Measurements from ENCODE around the gene PTPRK.
"Not testable (repeated sequence)": the region's sequence is repeated elsewhere in the genome, so short reads cannot be mapped to it uniquely, and the experiment has no call there.

Gene PTPRK

DNA sequence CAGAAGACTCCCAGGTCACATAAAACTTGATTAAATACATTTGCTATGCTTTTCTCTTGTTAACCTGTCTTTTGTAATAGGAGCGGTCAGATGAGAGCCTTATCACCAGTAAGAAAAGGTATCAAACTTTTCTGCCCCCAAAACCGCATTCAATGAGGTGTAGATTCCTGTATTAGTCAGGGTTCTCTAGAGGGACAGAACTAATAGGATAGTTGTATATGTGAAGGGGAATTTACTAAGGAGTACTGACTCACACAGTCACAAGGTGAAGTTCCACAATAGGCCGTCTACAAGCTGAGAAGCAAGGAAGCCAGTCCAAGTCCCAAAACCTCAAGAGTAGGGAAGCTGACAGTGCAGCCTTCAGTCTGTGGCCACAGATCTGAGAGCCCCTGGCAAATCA is 32.7 kb downstream of the PTPRK start:
- no peak for DNase-seq

DNA sequence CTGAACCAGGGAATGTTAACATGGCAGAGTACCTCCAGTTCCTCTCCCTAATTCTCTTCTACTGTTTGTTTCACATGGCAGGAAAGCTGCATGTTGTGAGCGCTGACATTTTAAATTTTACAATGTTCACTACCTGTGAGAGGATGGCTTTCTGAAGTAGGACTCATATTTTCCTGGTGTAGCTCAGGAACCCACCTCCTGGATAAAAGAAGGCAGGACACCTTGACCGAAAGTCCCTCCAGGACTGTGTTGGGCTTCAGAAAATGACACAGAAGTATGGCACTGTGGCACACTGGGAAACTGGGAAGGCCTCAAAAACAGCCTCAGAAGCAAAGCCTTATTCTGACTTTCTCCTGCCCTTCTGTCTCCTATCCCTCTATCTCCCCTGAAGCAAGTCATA is 33.3 kb downstream of the PTPRK start:
- no peak for DNase-seq

GRCh38 chr6:128486580-128486979 is 33.8 kb downstream of the PTPRK start:
- not testable (repeated sequence) for DNase-seq

DNA sequence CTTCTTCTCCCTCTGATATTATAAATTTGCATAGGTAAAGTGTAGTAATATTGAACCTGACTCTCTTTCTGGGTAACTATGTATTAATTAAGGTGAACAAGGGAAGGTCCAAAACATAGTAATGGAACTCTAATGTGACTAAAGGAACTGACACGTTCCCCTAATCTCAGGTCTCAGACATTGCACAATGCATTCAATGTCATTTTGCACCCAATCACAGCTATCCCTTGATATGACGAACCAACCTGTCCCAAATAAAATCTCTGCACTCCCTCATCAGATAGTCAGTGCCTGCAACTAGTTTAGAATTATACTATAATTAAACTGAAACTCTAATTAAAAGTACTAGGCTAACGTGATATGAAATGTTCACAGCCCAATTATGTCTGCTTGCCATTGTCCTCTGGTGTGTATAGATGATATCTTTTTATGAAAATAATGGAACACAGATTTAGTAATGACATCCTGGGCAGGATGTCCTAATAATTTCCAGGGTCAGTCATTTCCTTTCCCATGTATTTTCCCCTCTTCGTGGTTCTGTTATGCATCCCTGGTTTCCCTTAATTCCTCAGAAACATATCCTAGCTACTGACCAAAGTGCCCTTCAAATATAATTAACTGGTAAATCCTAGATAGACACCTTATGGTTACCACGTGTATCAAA is 36.8 kb downstream of the PTPRK start:
- no peak for DNase-seq

GRCh38 chr6:128482642-128483041 is 37.8 kb downstream of the PTPRK start:
- DNase-seq, result no peak

- DNase-seq, result no peak
These were observed 40.4 kb downstream of the PTPRK start for GRCh38 chr6:128479991-128480390.

DNA sequence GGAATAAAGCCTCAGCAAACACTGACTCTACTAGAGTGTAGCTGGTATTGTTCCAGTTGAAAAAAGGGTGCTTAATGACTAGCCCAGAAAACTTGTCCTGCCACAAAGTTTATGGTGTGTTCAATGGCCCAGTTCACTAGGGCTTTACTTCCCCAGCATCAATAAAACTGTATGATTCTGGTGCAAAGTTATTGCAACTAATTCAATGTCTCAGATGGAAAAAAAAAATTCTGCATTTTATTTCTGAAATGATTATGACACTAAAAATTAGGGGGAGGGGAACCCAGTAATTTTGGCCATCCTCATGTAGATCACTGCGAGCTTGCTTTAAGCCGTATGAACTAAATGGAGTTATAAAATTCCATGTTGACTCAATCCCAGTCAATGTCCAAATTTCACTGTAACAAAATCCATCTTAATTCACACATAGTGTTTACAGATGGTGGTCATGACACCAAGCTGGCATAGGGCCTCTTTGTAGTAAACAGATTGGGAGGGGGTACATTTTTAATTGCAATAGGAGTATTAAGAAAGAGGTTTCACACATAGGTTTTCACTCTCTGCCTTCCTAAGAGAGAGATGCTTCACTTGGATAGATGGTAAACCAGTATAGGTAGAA is 41.2 kb downstream of the PTPRK start:
- DNase-seq, result no peak

DNA sequence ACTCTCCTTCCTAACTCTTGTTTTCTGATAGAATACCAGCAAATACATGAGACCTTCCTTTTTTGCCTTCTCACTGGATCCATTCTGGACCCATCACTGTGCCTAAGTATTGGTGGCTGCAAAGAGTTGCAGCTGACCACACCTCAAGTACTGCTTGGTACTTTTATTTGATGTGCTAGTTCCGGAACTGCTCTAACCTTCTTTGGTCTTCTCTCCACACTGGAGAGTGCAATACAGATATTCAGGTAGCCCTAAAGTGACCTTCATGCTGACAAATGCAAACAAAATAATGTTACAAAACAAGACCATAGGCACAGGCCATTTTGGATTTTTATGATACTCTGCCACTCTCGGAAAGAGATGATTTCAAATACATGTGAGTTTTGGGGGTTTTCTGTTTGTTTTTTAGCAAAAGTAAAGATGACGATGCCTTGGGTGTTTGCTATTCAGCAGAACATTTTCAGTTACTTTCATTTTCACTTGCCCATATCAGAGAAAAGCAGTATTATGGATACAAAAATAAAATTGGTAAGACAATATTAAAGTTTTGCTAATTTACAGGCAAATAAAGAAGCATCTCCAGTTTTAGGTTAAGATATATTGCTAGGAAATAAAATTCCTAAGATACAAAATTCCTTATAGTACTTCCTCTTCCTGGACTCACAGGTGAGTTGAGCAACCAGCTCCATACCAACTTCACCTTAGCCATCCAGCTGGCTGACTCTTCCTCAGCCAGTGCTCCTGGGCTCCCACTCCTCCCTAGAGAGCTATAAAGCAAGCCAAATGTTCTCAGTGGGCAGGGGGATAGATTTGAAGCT is 42.0 kb downstream of the PTPRK start:
- no peak for DNase-seq

DNA sequence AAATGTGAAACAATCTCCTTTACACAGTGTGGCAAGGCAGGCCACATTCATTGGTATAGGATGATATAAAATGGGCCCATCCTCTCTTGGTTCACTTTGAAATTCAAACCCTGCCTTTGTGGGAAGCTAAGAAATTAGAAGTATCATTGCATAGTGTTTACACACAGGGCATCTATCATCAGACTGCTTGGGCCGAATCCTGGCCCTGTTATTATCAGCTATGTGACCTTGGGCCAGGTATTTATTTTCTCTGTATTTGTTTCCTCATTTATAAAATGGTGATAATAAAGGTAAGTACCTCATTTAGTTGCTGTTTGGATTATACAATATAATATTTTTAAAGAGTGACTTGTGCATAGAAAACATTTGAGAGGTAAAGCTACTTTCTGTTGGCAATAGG is 45.5 kb downstream of the PTPRK start:
- DNase-seq, result no peak

DNA sequence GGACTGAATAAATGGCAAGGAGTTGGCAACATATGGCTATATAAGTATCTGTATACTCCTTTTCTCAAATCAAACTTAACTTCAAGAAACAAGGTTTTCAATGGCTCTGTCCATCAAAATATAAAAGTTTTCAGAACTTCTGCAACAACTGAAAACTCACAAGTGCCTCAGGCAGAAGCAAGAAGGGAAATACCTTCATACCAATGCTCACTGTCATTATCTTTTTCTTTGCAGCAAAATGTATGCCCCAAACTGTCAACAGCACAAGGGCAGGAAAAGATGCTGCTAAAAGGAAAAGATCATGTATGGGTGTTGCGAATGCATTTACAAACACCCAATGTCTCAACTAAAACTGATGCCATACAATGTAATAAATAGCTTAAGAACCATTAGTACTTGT is 45.9 kb downstream of the PTPRK start:
- no peak for DNase-seq

DNA sequence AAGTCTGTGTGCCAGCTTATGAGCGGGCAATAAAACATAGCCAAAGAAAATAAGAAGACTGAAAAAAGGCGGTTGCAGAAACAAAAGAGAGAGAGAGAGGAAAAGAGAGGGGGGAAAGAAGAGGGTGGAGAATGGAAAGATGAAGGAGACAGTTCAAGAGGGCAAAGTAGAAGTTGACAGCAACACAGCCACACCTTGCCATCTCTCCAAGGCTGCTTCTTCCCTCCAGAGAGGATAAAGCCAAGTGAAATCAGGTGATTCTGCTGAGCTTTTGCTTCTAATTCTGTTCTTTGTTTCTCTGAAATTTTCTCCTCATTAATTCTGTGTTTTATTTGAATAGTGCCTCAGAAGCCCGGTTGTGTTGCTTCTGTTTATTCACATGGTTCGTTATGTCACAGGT is 48.5 kb downstream of the PTPRK start:
- DNase-seq, result no peak

DNA sequence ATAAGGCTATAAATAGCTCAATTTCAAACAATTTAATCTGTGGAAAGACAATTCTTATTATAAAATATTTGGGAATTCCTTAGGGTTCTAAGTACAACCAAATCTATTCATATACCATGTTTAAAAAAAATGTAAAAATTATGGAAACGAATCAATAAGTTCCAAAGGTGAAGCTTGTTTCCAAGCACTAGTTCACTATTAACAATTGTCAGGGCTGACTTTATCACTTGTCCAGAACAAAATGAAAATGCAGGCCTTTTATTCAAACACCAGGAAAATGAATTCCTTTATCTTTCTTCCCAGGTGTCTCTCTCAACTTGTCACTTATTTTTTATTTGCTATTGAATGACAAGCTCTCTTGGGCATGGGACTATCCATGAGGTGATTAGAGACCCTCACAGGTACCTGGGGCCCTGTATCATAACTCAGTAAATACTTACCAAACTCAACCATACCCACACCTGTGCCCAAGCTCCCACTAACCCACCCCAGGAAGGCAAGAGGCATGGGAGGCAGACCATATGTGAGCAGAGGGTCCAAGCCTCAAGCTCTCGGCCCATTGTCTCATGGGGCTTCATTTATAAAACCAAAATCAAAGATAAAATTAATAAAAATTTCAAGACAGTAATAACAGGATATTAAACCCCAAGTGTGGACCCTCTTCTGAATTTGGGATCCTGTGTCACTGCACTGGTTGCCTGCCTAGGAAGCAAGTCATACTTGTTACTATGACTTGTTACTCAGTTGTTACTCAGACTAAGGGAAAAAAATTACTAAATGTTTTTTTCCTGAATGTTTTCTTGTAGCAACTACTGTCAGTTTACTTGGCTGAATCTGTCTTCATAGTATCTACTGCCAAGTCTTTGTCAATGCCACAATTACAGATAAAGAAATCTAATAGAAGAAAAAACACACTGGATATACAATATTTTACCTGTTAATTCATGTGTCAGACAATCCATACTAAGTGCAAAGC is 54.7 kb downstream of the PTPRK start:
- no peak for DNase-seq

DNA sequence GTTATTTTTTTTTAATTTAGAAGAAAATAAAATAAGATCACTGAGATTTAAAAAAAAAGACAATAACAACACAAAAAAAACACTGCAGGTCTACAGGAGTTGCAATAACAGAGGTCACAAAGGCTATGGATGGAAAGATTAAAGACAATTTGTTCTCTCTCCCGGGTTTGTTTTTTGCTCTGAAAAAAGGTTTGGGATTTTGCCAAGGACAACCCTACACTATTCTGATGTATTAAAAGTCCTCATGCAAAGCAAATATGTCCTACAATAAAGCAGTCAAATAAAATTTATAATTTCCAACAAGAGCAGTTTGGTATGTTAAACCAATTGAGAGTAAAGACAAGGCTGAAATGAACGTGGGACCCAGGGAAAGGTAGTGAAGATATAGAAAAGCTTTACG is 55.6 kb downstream of the PTPRK start:
- DNase-seq, result peak; percentile 43

DNA sequence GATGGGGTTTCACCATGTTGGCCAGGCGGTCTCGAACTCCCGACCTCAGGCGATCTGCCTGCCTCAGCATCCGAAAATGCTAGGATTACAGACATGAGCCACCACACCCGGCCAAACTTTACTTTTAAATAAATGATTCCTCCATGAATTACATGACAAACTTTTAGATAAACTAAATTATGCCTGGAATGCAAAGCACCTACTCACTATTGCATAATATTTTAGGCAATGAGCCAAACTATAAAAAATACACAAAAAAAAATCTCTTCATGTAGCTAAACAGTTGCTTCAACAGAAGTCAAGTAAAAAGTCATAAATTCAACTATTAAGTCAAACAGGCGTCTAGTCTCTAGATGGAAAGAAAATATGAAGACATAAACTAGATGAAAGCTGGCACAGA is 56.5 kb downstream of the PTPRK start:
- DNase-seq, result no peak

- DNase-seq, result no peak
These were observed 58.9 kb downstream of the PTPRK start for GRCh38 chr6:128461501-128461900.

DNA sequence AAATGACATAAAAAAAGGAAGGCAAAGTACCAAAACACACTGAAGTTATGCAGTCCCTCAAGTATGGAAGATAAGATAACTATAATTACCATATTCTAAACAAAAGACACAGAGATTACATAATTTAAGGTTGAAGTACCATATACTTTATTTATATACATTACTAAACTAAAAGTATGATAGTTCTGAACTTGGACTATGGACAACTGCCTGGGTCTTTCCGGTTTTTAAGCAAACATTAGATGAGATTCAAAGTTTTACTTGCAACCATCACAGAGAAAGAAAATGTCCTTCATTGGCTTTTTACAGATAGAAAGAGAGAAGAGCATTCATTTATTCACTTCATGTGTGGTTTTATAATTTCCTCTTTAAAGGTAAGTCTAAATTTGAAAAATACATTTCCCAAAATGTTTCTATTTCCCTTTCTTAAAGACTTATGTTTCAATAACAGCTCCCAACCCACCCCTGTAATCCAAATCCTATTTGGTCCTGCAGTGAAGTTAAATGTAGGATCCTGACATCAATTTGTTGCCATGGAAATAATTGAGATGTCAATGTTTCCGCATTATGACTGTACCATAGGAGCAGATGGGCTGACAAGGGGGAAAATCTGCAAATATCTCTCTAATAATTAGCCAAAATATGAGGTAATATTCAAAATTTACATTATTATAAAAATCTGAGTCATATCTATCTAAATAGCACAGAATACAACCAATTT is 63.7 kb downstream of the PTPRK start:
- DNase-seq, result no peak

- no peak for DNase-seq
These were observed 64.4 kb downstream of the PTPRK start for GRCh38 chr6:128455959-128456358.

DNA sequence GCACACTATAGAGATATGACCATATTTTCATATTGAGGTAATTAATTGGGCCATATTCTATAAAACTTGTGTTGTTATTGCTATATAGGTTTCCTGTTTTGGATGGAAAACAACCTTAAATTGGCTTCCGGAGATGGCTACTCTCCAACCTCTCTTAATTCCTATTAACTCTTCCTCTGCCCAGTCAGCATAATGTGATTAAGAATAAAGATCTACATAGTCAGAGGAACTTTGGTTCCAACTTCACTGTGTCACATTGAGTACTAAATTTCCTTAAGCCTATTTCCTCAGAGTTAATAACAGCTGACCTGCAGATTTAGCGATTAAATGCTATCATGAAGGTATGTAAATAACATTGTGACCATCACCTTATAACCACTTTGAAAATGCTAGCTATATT is 67.7 kb downstream of the PTPRK start:
- no peak for DNase-seq

GRCh38 chr6:128446497-128446896 is 73.9 kb downstream of the PTPRK start:
- peak; percentile 68 for DNase-seq

DNA sequence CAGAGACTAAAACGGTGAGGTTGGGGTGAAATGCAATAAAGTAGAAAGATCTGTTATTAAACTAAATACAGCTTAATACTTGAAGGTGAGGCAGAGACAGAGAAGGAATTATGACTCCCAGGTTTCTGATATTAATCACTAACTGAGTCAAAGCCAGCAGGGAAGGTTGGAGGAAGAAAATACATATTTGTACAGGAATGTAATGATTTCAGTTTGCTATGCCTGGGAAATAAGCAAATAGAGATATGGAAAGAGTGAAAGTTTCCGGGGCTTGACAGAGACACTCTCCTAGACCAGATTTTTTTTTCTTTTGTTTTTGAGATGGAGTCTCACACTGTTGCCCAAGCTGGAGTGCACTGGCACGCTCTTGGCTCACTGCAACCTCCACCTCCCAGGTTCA is 76.8 kb downstream of the PTPRK start:
- DNase-seq, result no peak

DNA sequence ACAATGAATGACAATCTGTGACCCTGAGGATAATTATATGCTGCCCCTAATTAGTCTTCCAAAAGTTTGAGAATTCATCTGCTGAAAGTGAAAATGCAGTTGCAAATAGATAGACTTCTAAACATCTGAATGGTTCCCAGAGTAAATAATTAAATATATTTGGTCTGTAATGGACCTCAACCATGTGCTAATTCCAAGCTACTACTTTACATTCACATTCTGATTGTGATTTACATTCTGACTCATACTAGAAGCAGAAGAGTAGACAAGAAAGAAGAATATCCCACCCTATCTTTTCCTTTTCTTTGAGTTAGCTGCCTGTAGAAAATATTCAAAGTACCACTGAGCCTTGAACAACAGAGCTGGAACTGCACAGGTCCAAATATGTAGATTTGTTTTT is 80.8 kb downstream of the PTPRK start:
- no peak for DNase-seq

DNA sequence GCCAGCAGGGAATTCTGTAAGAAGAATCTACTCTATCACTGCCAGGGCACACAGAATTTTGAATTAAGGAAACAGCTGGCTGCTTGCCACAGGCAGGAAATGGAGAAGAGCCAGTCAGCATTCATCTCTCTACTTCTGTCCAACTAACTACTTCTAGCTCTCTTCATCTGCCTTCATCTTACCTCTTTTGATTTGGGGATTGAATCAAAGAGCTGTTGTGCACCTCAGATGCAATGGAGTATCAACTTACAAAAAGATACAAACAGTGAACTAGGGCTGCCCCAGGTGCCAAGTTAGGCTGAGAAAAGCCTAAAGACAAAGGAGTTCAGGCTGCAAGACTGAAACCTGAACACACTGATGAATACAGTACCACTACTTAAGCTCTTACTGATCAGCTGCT is 82.0 kb downstream of the PTPRK start:
- peak; percentile 77 for DNase-seq

All from NCI-H1105 (cell line).